ENCODE data around the gene SLC22A5.

GRCh38 chr5:132387640-132388117, 18.2 kb downstream of the SLC22A5 start:
- TF ChIP-seq CTCF (IDR thresholded peaks at IDR 0.05) (peak in 1 of 4 experiments; percentile 16), POLR2A (IDR thresholded peaks at IDR 0.05) (no peak)

Data from prostate gland (tissue), 2 donors.